ENCODE measurements around the gene RAB19.

- TF ChIP-seq CTCF (IDR thresholded peaks at IDR 0.05) = no peak
- TF ChIP-seq POLR2A (IDR thresholded peaks at IDR 0.05) = no peak
Measured at GRCh38 chr7:140454657-140455015, 50.8 kb downstream of the RAB19 start.

All from Peyer's patch (tissue), 4 donors.